Neuronal stem cell (in vitro differentiated cells): Measurements from ENCODE around the gene COL1A1.
A peak's percentile ranks its signal among the peaks of the same experiment; 100 is the strongest.

Source experiments
- DNase-seq: peaks from one replicate; pipeline ENCODE4 v3.0.0-alpha.2; 2013; ENCODE audit warnings: low spot score
- H2AFZ ChIP-seq: one replicate; pipeline ENCODE4 v1.6.1; 2013; ENCODE audit warnings: mild to moderate bottlenecking, low read length, inconsistent platforms
- H2AK5ac ChIP-seq: 2 replicates; pipeline ENCODE4 v1.6.1; 2013; ENCODE audit warnings: low read depth, mild to moderate bottlenecking, inconsistent platforms, low read length, moderate library complexity, mixed read lengths
- H2BK120ac ChIP-seq: 2 replicates; pipeline ENCODE4 v1.6.1; 2013; ENCODE audit warnings: low read depth, mild to moderate bottlenecking, inconsistent platforms, low read length, moderate library complexity, mixed read lengths
- H2BK12ac ChIP-seq: one replicate; pipeline ENCODE4 v1.6.1; 2013; ENCODE audit warnings: low read length, inconsistent platforms
- H2BK15ac ChIP-seq: 2 replicates; pipeline ENCODE4 v1.6.1; 2013; ENCODE audit warnings: mild to moderate bottlenecking, low read length, inconsistent platforms, mixed read lengths
- H2BK5ac ChIP-seq: one replicate; pipeline ENCODE4 v1.6.1; 2013; ENCODE audit warnings: inconsistent platforms, mild to moderate bottlenecking, low read length, moderate library complexity
- H3K14ac ChIP-seq: one replicate; pipeline ENCODE4 v1.6.1; 2013; ENCODE audit warnings: low read length, inconsistent platforms
- H3K18ac ChIP-seq: 2 replicates; pipeline ENCODE4 v1.6.1; 2013; ENCODE audit warnings: low read length, inconsistent platforms
- H3K23ac ChIP-seq: 2 replicates; pipeline ENCODE4 v1.6.1; 2013; ENCODE audit warnings: low read depth, mild to moderate bottlenecking, mixed read lengths, low read length, inconsistent platforms; ENCODE audit not compliant: poor library complexity
- H3K27ac ChIP-seq: replicated peaks from 3 replicates; pipeline ENCODE4 v1.5.1; 2013; ENCODE audit warnings: low read length, inconsistent platforms
- H3K27me3 ChIP-seq, 3 experiments: 2 replicates each; pipeline ENCODE4 v1.6.1; 2013; ENCODE audit warnings: low read length in 3 of 3, mild to moderate bottlenecking in 2 of 3, inconsistent platforms in 1 of 3, low read depth in 1 of 3, mixed read lengths in 1 of 3, moderate library complexity in 1 of 3; ENCODE audit not compliant: control insufficient read depth in 3 of 3, insufficient read depth in 3 of 3
- H3K36me3 ChIP-seq, 2 donors: replicated peaks in 1 of 2; 2 replicates each; pipeline ENCODE4 v1.6.1; 2013; ENCODE audit warnings: low read length in 2 of 2; ENCODE audit not compliant: control insufficient read depth in 2 of 2, insufficient read depth in 2 of 2
- H3K4ac ChIP-seq: 2 replicates; pipeline ENCODE4 v1.6.1; 2013; ENCODE audit warnings: inconsistent platforms, mild to moderate bottlenecking, low read length, moderate library complexity
- H3K4me1 ChIP-seq, 2 donors: 1 replicate in 1 of 2; 2 replicates in 1 of 2; pipeline ENCODE4 v1.6.1; 2013; ENCODE audit warnings: low read length in 2 of 2, low read depth in 1 of 2; ENCODE audit not compliant: control insufficient read depth in 2 of 2, insufficient read depth in 1 of 2
- H3K4me2 ChIP-seq: one replicate; pipeline ENCODE4 v1.6.1; 2013; ENCODE audit warnings: mild to moderate bottlenecking, low read length, inconsistent platforms; ENCODE audit not compliant: insufficient read depth, poor library complexity, severe bottlenecking
- H3K4me3 ChIP-seq, 2 donors: 2 replicates each; pipeline ENCODE4 v1.5.1; 2013; ENCODE audit warnings: low read length in 2 of 2, mild to moderate bottlenecking in 2 of 2, inconsistent platforms in 1 of 2, moderate library complexity in 1 of 2
- H3K79me1 ChIP-seq: one replicate; pipeline ENCODE4 v1.6.1; 2013; ENCODE audit warnings: low read depth, mild to moderate bottlenecking, inconsistent platforms, low read length, moderate library complexity
- H3K9ac ChIP-seq: one replicate; pipeline ENCODE4 v1.6.1; 2013; ENCODE audit warnings: mild to moderate bottlenecking, low read depth, low read length, inconsistent platforms; ENCODE audit not compliant: poor library complexity
- H3K9me3 ChIP-seq, 2 donors: replicated peaks in 1 of 2; 2 replicates each; pipeline versions ENCODE3 to v1.6.1; 2013; ENCODE audit warnings: low read length in 2 of 2, mild to moderate bottlenecking in 2 of 2, inconsistent platforms in 1 of 2, low read depth in 1 of 2, mixed read lengths in 1 of 2, moderate library complexity in 1 of 2; ENCODE audit not compliant: control insufficient read depth in 2 of 2, insufficient read depth in 1 of 2
- H4K8ac ChIP-seq: one replicate; pipeline ENCODE4 v1.6.1; 2013; ENCODE audit warnings: low read depth, mild to moderate bottlenecking, inconsistent platforms, low read length, moderate library complexity
- H4K91ac ChIP-seq: one replicate; pipeline ENCODE4 v1.6.1; 2013; ENCODE audit warnings: low read length, low read depth, mild to moderate bottlenecking, inconsistent platforms; ENCODE audit not compliant: poor library complexity
- WGBS, 2 donors: extraction: QIAGEN DNeasy Blood & Tissue Kit; methylation state at CpG; one replicate each; pipeline ENCODE4 v1.1.7; 2013; ENCODE audit warnings: missing lambda C conversion rate in 2 of 2, mixed read lengths in 1 of 2; ENCODE audit not compliant: insufficient read length in 2 of 2, insufficient replicate concordance in 1 of 2; ENCODE audit errors: extremely low coverage in 2 of 2; 5-methylcytosine and 5-hydroxymethylcytosine counted together

COL1A1 gene

GRCh38 chr17:50173335-50173941, 28.0 kb downstream of the COL1A1 start:
- peak overlapping the region; percentile 23 for H2BK15ac ChIP-seq
- H2AFZ ChIP-seq, result peak overlapping the region; percentile 79
- no peak overlapping the region for H3K9ac ChIP-seq
- no peak overlapping the region for H2BK120ac ChIP-seq
- H2BK5ac ChIP-seq, result no peak overlapping the region
- H3K27ac ChIP-seq, result no peak overlapping the region
- H3K4me1 ChIP-seq, result peaks cover 16 to 24% of the 10 kb centered on the region in 2 donors
- DNase-seq, result no peak
- H4K8ac ChIP-seq, result no peak overlapping the region
- peaks cover 2% of the 10 kb centered on the region for H3K79me1 ChIP-seq
- no peaks in the 10 kb centered on the region for H3K27me3 ChIP-seq
- H3K9me3 ChIP-seq, result no peaks in the 10 kb centered on the region
- no peak overlapping the region for H3K4ac ChIP-seq
- no peak overlapping the region for H2BK12ac ChIP-seq
- H3K23ac ChIP-seq, result no peak overlapping the region
- H3K14ac ChIP-seq, result no peak overlapping the region
- H3K18ac ChIP-seq, result peak overlapping the region; percentile 29
- no peak overlapping the region for H3K4me2 ChIP-seq
- no CpG with 5 or more reads among the region's 10 CpGs for WGBS, 2 donors
- H2AK5ac ChIP-seq, result no peak overlapping the region
- no peak overlapping the region for H4K91ac ChIP-seq
- no peaks in the 10 kb centered on the region for H3K36me3 ChIP-seq
- no peak overlapping the region for H3K4me3 ChIP-seq

DNA sequence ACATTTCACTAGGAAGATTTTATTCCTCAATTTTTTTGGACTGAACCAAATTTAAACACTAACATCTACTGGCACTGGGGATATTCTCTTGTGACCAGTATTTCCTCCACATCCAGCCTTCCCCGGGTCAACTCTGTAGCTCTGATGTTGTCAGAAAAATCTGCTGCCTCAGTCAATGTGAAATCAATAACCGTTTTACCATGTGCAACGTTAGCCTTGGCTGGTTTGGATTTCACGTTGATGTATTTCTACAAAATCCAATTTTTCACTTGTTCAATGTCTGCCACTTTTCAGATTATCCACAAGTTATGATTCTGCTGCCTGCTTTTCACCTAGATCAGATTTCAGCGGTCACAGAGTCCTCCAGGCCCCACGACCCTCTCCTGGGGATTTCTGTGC, 28.5 kb downstream of the COL1A1 start:
- no peak overlapping the region for H2BK12ac ChIP-seq
- no peak overlapping the region for H3K27ac ChIP-seq

DNA sequence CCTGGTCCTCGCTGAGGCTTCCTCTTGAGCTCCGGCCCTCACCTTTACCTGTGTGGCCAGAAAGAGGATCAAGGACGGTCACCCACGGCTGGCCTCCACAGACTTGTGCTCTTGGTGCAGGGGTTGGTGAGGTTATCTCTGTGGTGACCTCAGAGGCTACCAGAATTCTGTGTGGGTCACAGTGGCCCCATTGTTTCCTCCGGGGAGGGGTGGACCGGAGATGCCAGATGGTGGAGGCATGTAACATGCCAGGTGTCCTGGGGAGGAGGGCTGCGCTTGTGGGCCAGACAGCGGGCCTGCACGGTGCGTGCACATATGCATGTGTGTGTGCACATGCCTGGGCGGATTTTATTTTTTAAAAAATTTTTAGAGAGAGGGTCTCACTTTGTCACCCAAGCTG, 29.3 kb downstream of the COL1A1 start:
- Histone ChIP-seq H3K9ac (peak overlapping the region; percentile 13), H4K8ac (no peak overlapping the region), H2BK12ac (peak overlapping the region; percentile 47), H3K4me1 (peaks cover 7 to 11% of the 10 kb centered on the region in 2 donors), H2AK5ac (peak overlapping the region; percentile 91), H3K27ac (no peak overlapping the region), H3K9me3 (no peaks in the 10 kb centered on the region), H2BK5ac (no peak overlapping the region), H3K4me3 (no peak overlapping the region), H3K4me2 (no peak overlapping the region), H3K23ac (no peak overlapping the region), H4K91ac (no peak overlapping the region), H3K79me1 (peaks cover 1% of the 10 kb centered on the region), H2AFZ (no peak overlapping the region), H3K4ac (no peak overlapping the region), H3K18ac (peak overlapping the region; percentile 2), H2BK120ac (peak overlapping the region; percentile 52), H3K36me3 (no peaks in the 10 kb centered on the region), H3K27me3 (peaks cover 0 to 3% (median 0%) of the 10 kb centered on the region in 3 experiments), H2BK15ac (peak overlapping the region; percentile 61), H3K14ac (no peak overlapping the region)
- DNase-seq, result no peak
- WGBS, 2 donors, result no CpG with 5 or more reads among the region's 11 CpGs

More for the DNA sequence above, 28.5 kb downstream of the COL1A1 start:
- Histone ChIP-seq H3K36me3 (no peaks in the 10 kb centered on the region), H3K18ac (peak overlapping the region; percentile 29), H3K79me1 (peaks cover 2% of the 10 kb centered on the region), H2BK120ac (no peak overlapping the region), H4K91ac (no peak overlapping the region), H2AFZ (peak overlapping the region; percentile 79), H3K23ac (no peak overlapping the region), H2BK15ac (peak overlapping the region; percentile 23), H3K9me3 (no peaks in the 10 kb centered on the region), H4K8ac (no peak overlapping the region), H3K9ac (no peak overlapping the region), H3K4me3 (no peak overlapping the region), H2BK5ac (no peak overlapping the region), H3K27me3 (no peaks in the 10 kb centered on the region), H3K4ac (no peak overlapping the region), H2AK5ac (no peak overlapping the region), H3K4me2 (no peak overlapping the region), H3K14ac (no peak overlapping the region), H3K4me1 (peaks cover 10 to 19% of the 10 kb centered on the region in 2 donors)
- WGBS, 2 donors, result no CpG with 5 or more reads among the region's 6 CpGs
- DNase-seq, result no peak

- H4K91ac ChIP-seq, result peak overlapping the region; percentile 32
- H3K18ac ChIP-seq, result peak overlapping the region; percentile 52
- H3K9me3 ChIP-seq, result no peaks in the 10 kb centered on the region
- no peak overlapping the region for H3K9ac ChIP-seq
- no peak overlapping the region for H3K27ac ChIP-seq
- no peaks in the 10 kb centered on the region for H3K79me1 ChIP-seq
- H3K4me2 ChIP-seq, result no peak overlapping the region
- no peak overlapping the region for H3K4me3 ChIP-seq
- H2AFZ ChIP-seq, result no peak overlapping the region
- peak overlapping the region; percentile 73 for H3K14ac ChIP-seq
- H3K27me3 ChIP-seq, result peaks cover 0 to 6% (median 0%) of the 10 kb centered on the region in 3 experiments
- peak overlapping the region; percentile 91 for H2AK5ac ChIP-seq
- peak overlapping the region; percentile 47 for H2BK12ac ChIP-seq
- peak overlapping the region; percentile 75 for H3K23ac ChIP-seq
- no peak for DNase-seq
- H3K4me1 ChIP-seq, result peaks cover 6 to 7% of the 10 kb centered on the region in 2 donors
- H2BK15ac ChIP-seq, result peak overlapping the region; percentile 61
- H3K4ac ChIP-seq, result no peak overlapping the region
- peak overlapping the region; percentile 52 for H2BK120ac ChIP-seq
- H4K8ac ChIP-seq, result no peak overlapping the region
- WGBS, 2 donors, result no CpG with 5 or more reads among the region's 17 CpGs
- no peak overlapping the region for H2BK5ac ChIP-seq
- no peaks in the 10 kb centered on the region for H3K36me3 ChIP-seq
Measured at GRCh38 chr17:50171371-50172071, 29.9 kb downstream of the COL1A1 start.
